Lung (tissue), 12 donors: Measurements from ENCODE around the gene AGPAT3. TPM values are rescaled to one million over a fixed set of nuclear protein-coding genes. Genes with fewer than 3 reads are reported as not detected.

Experiments used
- ATAC-seq: fragments of 200-7000 bp; cut with Tn5 transposase; one replicate; pipeline ENCODE4 v1.9.1; 2020; ENCODE audit warnings: moderate number of reproducible peaks; ENCODE audit not compliant: insufficient read depth, low FRiP score
- DNase-seq, 3 donors: peaks; one replicate each; pipeline ENCODE4 v3.0.0-alpha.2; 2013 to 2017
- H3K27ac ChIP-seq, 2 donors: one replicate each; pipeline ENCODE4 v1.5.1; 2013; ENCODE audit warnings: mild to moderate bottlenecking in 2 of 2, moderate library complexity in 2 of 2, control low read depth in 1 of 2, inconsistent platforms in 1 of 2, low read depth in 1 of 2, low read length in 1 of 2
- H3K27me3 ChIP-seq, 3 donors: one replicate each; pipeline ENCODE4 v1.5.1; 2013; ENCODE audit warnings: low read length in 2 of 3; ENCODE audit not compliant: control insufficient read depth in 3 of 3, insufficient read depth in 3 of 3
- H3K36me3 ChIP-seq, 4 donors: one replicate each; pipeline ENCODE4 v1.5.1; 2013; ENCODE audit warnings: low read length in 4 of 4, mild to moderate bottlenecking in 1 of 4, moderate library complexity in 1 of 4; ENCODE audit not compliant: control insufficient read depth in 4 of 4, insufficient read depth in 4 of 4
- H3K4me1 ChIP-seq, 5 donors: one replicate each; pipeline ENCODE4 v1.5.1; 2013; ENCODE audit warnings: low read length in 5 of 5, mild to moderate bottlenecking in 2 of 5, moderate library complexity in 1 of 5; ENCODE audit not compliant: control insufficient read depth in 5 of 5, insufficient read depth in 5 of 5
- H3K4me3 ChIP-seq: one replicate; pipeline ENCODE4 v1.5.1; 2013; ENCODE audit warnings: mild to moderate bottlenecking, control low read depth, moderate library complexity
- H3K9ac ChIP-seq, 2 donors: one replicate each; pipeline ENCODE4 v1.5.1; 2013; ENCODE audit warnings: low read length in 2 of 2, control low read depth in 1 of 2; ENCODE audit not compliant: insufficient read depth in 1 of 2
- H3K9me3 ChIP-seq, 4 donors: one replicate each; pipeline ENCODE4 v1.5.1; 2013; ENCODE audit warnings: low read length in 3 of 4, mild to moderate bottlenecking in 1 of 4, moderate library complexity in 1 of 4; ENCODE audit not compliant: control insufficient read depth in 4 of 4, insufficient read depth in 3 of 4
- CTCF ChIP-seq: IDR thresholded peaks from 2 replicates; pipeline ENCODE4 v1.5.1; 2012; ENCODE audit warnings: mild to moderate bottlenecking; ENCODE audit errors: control extremely low read depth, extremely low read depth
- WGBS, 2 donors: extraction: QIAGEN DNeasy Blood & Tissue Kit; methylation state at CpG; one replicate each; pipeline ENCODE4 v1.1.7; 2013; 5-methylcytosine and 5-hydroxymethylcytosine counted together
- polyA plus RNA-seq, 2 donors: library from polyadenylated mRNA; stranded (reverse); fragments of 200-250 nt; gene quantifications; one replicate each; pipeline ENCODE4 v1.2.1, GENCODE V29; 2013
- total RNA-seq, 2 donors: library from RNA; depleted of rRNA in 1 of 2; stranded (reverse); fragments of >200 nt in 1 of 2; gene quantifications; one replicate each; pipeline ENCODE4 v1.2.1, GENCODE V29; 2014 to 2021
- donor health status: control.
- donor health status: control.
- donor health status: Bipolar disorder and iron deficiency.
- donor health status: healthy.
- donor health status: DM: yes; HTN: yes; CAD: no.

AGPAT3 gene
- total and polyA plus RNA-seq, 4 donors, result 29.4 to 120 (median 43.9) TPM

DNA sequence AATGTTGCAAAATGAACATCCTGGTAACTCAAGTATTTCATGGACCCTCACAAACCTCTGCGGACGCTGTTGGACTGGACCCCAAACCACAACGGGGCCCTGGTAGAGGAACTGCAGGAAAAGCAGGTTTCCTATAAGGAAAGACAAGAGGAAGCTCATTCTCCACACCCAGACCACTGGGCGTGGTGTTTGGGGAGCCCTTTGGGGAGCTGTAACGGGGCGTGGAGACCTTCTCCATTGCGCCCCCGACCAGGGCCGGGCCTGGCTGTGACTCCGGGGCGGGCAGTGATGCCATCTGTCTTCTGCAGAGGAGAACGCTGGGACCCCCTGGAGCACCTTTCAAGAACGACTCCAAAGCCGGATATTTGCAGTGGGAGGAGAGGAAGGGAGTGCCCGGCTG lies 30.0 kb upstream of the AGPAT3 start:
- H3K27ac ChIP-seq, result no peak overlapping the region
- no peak for DNase-seq
- H3K9ac ChIP-seq, result no peak overlapping the region
- H3K4me3 ChIP-seq, result no peak overlapping the region
- H3K27me3 ChIP-seq, result no peaks in the 10 kb centered on the region
- no peaks in the 10 kb centered on the region for H3K36me3 ChIP-seq
- H3K9me3 ChIP-seq, result peaks cover 0 to 5% (median 1%) of the 10 kb centered on the region in 4 donors
- ATAC-seq, result no peak
- peaks cover 0 to 2% (median 0%) of the 10 kb centered on the region in 5 donors for H3K4me1 ChIP-seq
- WGBS, 2 donors, result 16 to 39% methylated on average over 15 of the region's 15 CpGs
- TF ChIP-seq CTCF, result no peak

DNA sequence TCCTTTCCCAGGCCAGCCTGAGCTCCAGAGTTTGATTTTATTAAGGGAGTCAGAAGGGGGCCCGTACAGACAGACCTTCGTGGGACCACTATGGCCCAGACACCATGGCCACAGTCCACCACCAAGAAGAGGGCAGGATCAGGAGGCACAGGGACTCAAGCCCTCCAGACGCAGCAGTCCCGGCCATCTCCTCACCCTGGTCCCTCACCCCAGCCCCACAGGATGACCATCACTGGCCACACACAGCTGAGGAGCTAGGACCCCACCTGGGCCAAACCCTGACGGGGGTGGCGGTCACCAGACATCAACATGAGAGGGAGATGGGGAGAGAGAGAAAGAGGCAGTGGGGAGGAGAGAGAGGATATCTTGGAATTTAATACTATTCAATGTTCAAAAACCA lies 29.2 kb upstream of the AGPAT3 start:
- no peak for ATAC-seq
- H3K36me3 ChIP-seq, result no peaks in the 10 kb centered on the region
- no peak overlapping the region for H3K27ac ChIP-seq
- H3K4me3 ChIP-seq, result no peak overlapping the region
- peaks cover 0 to 5% (median 1%) of the 10 kb centered on the region in 4 donors for H3K9me3 ChIP-seq
- H3K4me1 ChIP-seq, result peaks cover 0 to 2% (median 0%) of the 10 kb centered on the region in 5 donors
- TF ChIP-seq CTCF, result no peak
- H3K27me3 ChIP-seq, result no peaks in the 10 kb centered on the region
- no peak for DNase-seq
- no peak overlapping the region for H3K9ac ChIP-seq
- WGBS, 2 donors, result 91 to 97% methylated on average over 6 of the region's 6 CpGs

DNA sequence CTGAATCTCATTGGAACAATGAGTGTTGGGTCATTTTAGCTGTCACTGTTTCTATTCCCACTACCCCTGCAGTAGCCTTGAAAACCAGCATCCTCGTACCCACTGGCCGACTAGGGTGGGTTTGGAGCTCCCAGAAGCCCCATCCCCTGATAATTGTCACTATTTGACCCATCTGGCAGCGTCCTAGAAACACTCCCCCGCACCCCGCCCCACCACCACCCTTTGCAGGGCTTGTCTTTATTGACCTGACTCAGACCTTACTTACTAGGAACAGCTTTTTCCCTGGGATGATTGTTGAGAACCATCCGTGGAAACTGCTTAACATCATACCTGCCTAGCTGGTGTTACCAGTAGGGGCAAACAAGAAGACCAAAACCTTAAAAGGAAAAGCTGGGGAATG lies 28.4 kb upstream of the AGPAT3 start:
- TF ChIP-seq CTCF, result no peak
- WGBS, 2 donors, result 90 to 93% methylated on average over 6 of the region's 6 CpGs
- DNase-seq, result no peak

GRCh38 chr21:43840259-43840658 lies 24.8 kb upstream of the AGPAT3 start:
- Histone ChIP-seq H3K4me3 (no peak overlapping the region), H3K4me1 (no peaks in the 10 kb centered on the region), H3K36me3 (no peaks in the 10 kb centered on the region), H3K9ac (no peak overlapping the region), H3K27me3 (no peaks in the 10 kb centered on the region), H3K9me3 (no peaks in the 10 kb centered on the region), H3K27ac (no peak overlapping the region)
- no peak for TF ChIP-seq CTCF
- no peak for ATAC-seq
- no peak for DNase-seq
- WGBS, 2 donors, result 95% methylated on average over 3 of the region's 3 CpGs

More for the DNA sequence above, 28.4 kb upstream of the AGPAT3 start:
- no peak for ATAC-seq
- H3K36me3 ChIP-seq, result no peaks in the 10 kb centered on the region
- no peak overlapping the region for H3K4me3 ChIP-seq
- H3K9me3 ChIP-seq, result peaks cover 0 to 5% (median 1%) of the 10 kb centered on the region in 4 donors
- H3K27me3 ChIP-seq, result no peaks in the 10 kb centered on the region
- H3K27ac ChIP-seq, result no peak overlapping the region
- H3K9ac ChIP-seq, result no peak overlapping the region
- peaks cover 0 to 2% (median 0%) of the 10 kb centered on the region in 5 donors for H3K4me1 ChIP-seq
